RWPE2 (cell line): ENCODE data around the gene C1QTNF6.

Experiments
- ATAC-seq: fragments of 200-7000 bp; cut with Tn5 transposase; 3 replicates; pipeline ENCODE4 v1.9.1; 2021; ENCODE audit warnings: low read depth
- DNase-seq: peaks from one replicate; pipeline ENCODE4 v3.0.0-alpha.2; 2020; ENCODE audit warnings: low spot score
- H3K27ac ChIP-seq: fragments of 450-650 bp; 2 replicates; pipeline ENCODE4 v1.5.1; 2017; ENCODE audit warnings: mild to moderate bottlenecking; ENCODE audit not compliant: poor library complexity, severe bottlenecking
- H3K27me3 ChIP-seq: fragments of 250-450 bp; sonication (Bioruptor Pico); 2 replicates; pipeline ENCODE4 v1.5.1; 2021; ENCODE audit warnings: mild to moderate bottlenecking, moderate library complexity; ENCODE audit not compliant: insufficient read depth, poor library complexity, severe bottlenecking
- H3K36me3 ChIP-seq: fragments of 250-450 bp; sonication (Bioruptor Pico); 2 replicates; pipeline ENCODE4 v1.5.1; 2020; ENCODE audit warnings: low read depth, mild to moderate bottlenecking, moderate library complexity
- H3K4me1 ChIP-seq: fragments of 250-450 bp; sonication (Bioruptor Pico); 2 replicates; pipeline ENCODE4 v1.5.1; 2021; ENCODE audit warnings: mild to moderate bottlenecking, moderate library complexity; ENCODE audit not compliant: insufficient read depth, poor library complexity, severe bottlenecking
- H3K4me3 ChIP-seq: fragments of 250-450 bp; sonication (Bioruptor Pico); 2 replicates; pipeline ENCODE4 v1.5.1; 2021; ENCODE audit warnings: mild to moderate bottlenecking, moderate library complexity; ENCODE audit not compliant: severe bottlenecking
- H3K9me3 ChIP-seq: fragments of 250-450 bp; sonication (Bioruptor Pico); 2 replicates; pipeline ENCODE4 v1.5.1; 2021; ENCODE audit warnings: mild to moderate bottlenecking, moderate library complexity; ENCODE audit not compliant: severe bottlenecking
- CTCF ChIP-seq: fragments of 450-650 bp; IDR thresholded peaks from one replicate; pipeline ENCODE4 v1.5.1; 2017; ENCODE audit warnings: mild to moderate bottlenecking, moderate library complexity; ENCODE audit not compliant: poor library complexity, severe bottlenecking

Gene C1QTNF6

GRCh38 chr22:37218399-37218770 is 30.3 kb upstream of the C1QTNF6 start:
- Histone ChIP-seq H3K36me3 (no peaks in the 10 kb centered on the region), H3K27ac (no peak overlapping the region), H3K4me3 (no peak overlapping the region), H3K9me3 (no peaks in the 10 kb centered on the region), H3K4me1 (no peaks in the 10 kb centered on the region), H3K27me3 (no peaks in the 10 kb centered on the region)
- no peak for ATAC-seq
- TF ChIP-seq CTCF = no peak
- no peak for DNase-seq

- Histone ChIP-seq H3K4me1 (no peaks in the 10 kb centered on the region), H3K27ac (no peak overlapping the region), H3K27me3 (no peaks in the 10 kb centered on the region), H3K4me3 (no peak overlapping the region), H3K36me3 (no peaks in the 10 kb centered on the region), H3K9me3 (no peaks in the 10 kb centered on the region)
- no peak for TF ChIP-seq CTCF
- DNase-seq (no peak), ATAC-seq (no peak)
Measured at GRCh38 chr22:37215890-37216289, 27.8 kb upstream of the C1QTNF6 start.

GRCh38 chr22:37214731-37215030 is 26.6 kb upstream of the C1QTNF6 start:
- DNase-seq = peak; percentile 19
- no peak overlapping the region for H3K27ac ChIP-seq
- TF ChIP-seq CTCF = no peak
- no peaks in the 10 kb centered on the region for H3K9me3 ChIP-seq
- no peak for ATAC-seq
- no peaks in the 10 kb centered on the region for H3K4me1 ChIP-seq
- no peak overlapping the region for H3K4me3 ChIP-seq
- no peaks in the 10 kb centered on the region for H3K36me3 ChIP-seq
- H3K27me3 ChIP-seq = no peaks in the 10 kb centered on the region

GRCh38 chr22:37213941-37214730 is 26.1 kb upstream of the C1QTNF6 start:
- Histone ChIP-seq H3K4me3 (no peak overlapping the region), H3K4me1 (no peaks in the 10 kb centered on the region), H3K27me3 (no peaks in the 10 kb centered on the region), H3K27ac (no peak overlapping the region), H3K9me3 (no peaks in the 10 kb centered on the region), H3K36me3 (no peaks in the 10 kb centered on the region)
- DNase-seq (peak; percentile 41), ATAC-seq (no peak)
- no peak for TF ChIP-seq CTCF

- no peak for ATAC-seq
- TF ChIP-seq CTCF = no peak
- Histone ChIP-seq H3K27ac (no peak overlapping the region), H3K4me3 (no peak overlapping the region), H3K36me3 (no peaks in the 10 kb centered on the region), H3K4me1 (no peaks in the 10 kb centered on the region), H3K9me3 (no peaks in the 10 kb centered on the region), H3K27me3 (no peaks in the 10 kb centered on the region)
- peak; percentile 44 for DNase-seq
Measured at GRCh38 chr22:37213218-37213855, 25.3 kb upstream of the C1QTNF6 start.
